GM12878 (cell line): Measurements from ENCODE around the gene APBB1IP. TPM values are rescaled to one million over a fixed set of nuclear protein-coding genes. Genes with fewer than 3 reads are reported as not detected.

Experiments
- BCLAF1 ChIP-seq: fragments of 450-650 bp; IDR thresholded peaks from 2 replicates; pipeline ENCODE4 v1.6.1; 2017; ENCODE audit warnings: antibody characterized with exemption, mild to moderate bottlenecking, moderate library complexity
- TBL1XR1 ChIP-seq: IDR thresholded peaks from 2 replicates; pipeline ENCODE4 v1.6.1; 2012; ENCODE audit warnings: low read depth, low read length, improper control_type of control experiment
- ZNF687 ChIP-seq: fragments of 450-650 bp; IDR thresholded peaks from 2 replicates; pipeline ENCODE4 v1.6.1; 2017; ENCODE audit warnings: mild to moderate bottlenecking, moderate library complexity
- polyA plus RNA-seq, 11 experiments: library from polyadenylated mRNA; depleted of rRNA in 4 of 11; unstranded in 6 of 11; stranded (reverse) in 5 of 11; fragments of >200 nt; fragmentation: Nextera tagmentation in 4 of 11; fragmentation: Illumina TruSeq in 1 of 11; extraction: Ambion mirVana in 4 of 11; extraction: Trizol in 1 of 11; gene quantifications; 1 replicate in 1 of 11; 2 replicates in 10 of 11; pipeline versions ENCODE4 v1.2.1 to v1.2.3, GENCODE V29; 2011 to 2016; ENCODE audit warnings: inconsistent platforms in 2 of 11, missing spikeins in 2 of 11, low read depth in 1 of 11
- total RNA-seq, 4 experiments: library from RNA; depleted of rRNA in 3 of 4; stranded (reverse); fragments of >200 nt in 3 of 4; fragmentation: Illumina TruSeq in 1 of 4; extraction: Trizol in 1 of 4; gene quantifications; 2 replicates each; pipeline versions ENCODE4 v1.2.1 to v1.2.3, GENCODE V29; 2013 to 2021

APBB1IP gene
- total and polyA plus RNA-seq, 10 of the 15 experiments (the other 5 are each of a cell fraction or from before 2014, with no cell fraction given) = 7.3 to 67.4 (median 19.9) TPM

- TF ChIP-seq ZNF687 (no peak), BCLAF1 (no peak), TBL1XR1 (no peak)
Measured at GRCh38 chr10:26423722-26424121, 14.4 kb upstream of the APBB1IP start (continued).
